ENCODE results near the gene MGAT4A.

Gene MGAT4A

DNA sequence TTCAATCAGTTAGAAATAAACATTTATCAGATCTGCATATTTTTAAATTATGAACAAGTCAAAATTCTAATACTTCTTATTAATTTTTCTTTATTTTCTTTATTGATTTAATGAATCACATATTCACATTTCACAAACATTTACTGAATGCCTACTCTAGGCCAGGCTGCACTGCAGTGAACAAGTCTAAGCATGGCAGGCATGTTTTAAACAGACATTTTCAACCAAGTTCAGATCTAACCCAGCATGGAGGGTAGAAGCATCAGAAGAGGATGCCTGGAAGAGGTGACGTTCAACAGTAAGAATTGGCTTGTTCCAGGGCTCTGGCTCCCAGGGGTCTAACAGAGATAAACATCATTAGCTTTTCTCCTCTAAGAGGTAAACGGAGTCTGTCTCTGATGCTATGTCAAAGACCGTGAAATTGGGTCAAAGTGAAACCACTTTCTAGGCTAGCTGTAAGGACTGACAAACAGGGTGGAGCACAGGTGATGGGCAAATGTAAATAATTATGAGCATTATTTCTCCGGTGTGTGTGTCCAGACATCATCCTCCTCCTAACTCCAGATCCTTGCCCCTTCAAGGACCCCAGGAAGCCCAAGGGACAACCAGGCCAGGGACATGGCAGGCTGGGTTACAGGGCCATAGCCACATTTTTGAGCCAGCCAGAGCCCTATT, 72.0 kb downstream of the MGAT4A start:
- no peak for DNase-seq (ENCODE audit: low spot score)

DNA sequence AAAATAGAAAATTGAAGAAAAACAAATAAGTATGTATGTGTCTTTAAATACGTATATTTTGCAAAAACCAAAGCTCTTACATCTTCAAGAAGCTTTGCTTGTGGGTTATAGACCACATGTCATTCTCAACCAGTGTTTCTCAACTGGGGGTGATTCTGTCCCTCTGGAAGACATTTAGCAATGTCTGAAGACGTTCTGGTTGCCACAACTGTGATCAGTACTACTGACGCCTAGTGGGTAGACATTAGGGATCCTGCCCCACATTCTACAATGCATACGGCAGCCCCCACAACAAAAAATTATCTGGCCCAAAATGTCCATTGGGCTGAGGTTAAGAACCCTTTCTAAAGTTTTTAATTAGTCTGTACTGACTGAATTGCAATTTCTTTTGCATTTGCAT, 74.1 kb downstream of the MGAT4A start:
- DNase-seq (ENCODE audit: low spot score) = no peak

DNA sequence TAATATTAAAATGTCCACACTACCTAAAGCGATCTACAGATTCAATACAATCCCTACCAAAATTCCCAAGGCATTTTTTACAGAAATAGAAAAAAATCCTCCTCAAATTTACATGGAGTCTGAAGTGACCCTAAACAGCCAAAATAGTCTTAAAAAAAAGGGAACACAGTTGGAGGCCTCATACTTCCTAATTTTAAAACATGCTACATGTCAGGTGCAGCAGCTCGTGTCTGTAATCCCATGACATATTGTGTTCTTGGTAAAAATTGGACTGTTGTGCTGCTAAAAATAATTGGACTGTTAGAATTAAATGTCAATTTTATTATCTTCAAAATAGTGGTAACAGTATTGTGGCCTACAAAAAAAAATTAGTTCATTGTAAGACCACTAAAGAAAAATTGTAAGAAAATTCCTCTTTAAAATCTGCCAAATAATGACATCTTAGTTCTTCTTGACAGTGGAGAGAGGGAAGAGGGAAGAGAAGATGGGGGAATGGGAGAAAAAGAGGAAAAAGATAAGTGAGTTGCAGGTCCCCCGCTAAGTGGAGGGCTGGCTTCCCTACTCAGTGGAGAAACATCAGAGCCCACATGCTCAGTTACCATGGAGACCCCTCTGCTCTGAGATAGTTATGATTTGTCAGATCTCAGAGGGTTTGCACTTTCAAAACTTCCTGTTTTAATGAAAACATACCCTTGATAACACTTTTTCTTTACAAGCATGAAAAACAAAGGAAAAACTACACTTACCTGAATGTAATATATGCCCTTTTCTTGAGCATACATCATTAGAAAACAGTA, 76.0 kb downstream of the MGAT4A start:
- DNase-seq (ENCODE audit: low spot score) = no peak

DNA sequence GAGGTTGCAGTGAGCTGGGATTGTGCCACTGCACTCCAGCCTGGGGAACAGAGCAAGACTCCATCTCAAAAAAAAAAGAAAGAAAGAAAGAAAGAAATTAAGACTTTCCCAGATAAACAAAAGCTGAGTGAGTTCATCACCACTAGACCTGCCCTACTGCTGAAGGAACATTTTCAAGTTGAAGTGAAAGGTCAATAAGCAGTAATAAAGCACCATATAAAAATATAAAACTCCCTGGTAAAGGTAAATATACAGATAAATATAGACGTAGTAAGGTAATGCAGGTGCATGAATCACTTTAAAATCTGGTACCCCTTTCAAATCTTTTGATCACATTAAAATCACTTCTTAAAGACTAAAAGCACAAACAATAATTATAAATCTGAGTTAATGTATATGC, 79.9 kb downstream of the MGAT4A start:
- no peak for DNase-seq (ENCODE audit: low spot score)

DNA sequence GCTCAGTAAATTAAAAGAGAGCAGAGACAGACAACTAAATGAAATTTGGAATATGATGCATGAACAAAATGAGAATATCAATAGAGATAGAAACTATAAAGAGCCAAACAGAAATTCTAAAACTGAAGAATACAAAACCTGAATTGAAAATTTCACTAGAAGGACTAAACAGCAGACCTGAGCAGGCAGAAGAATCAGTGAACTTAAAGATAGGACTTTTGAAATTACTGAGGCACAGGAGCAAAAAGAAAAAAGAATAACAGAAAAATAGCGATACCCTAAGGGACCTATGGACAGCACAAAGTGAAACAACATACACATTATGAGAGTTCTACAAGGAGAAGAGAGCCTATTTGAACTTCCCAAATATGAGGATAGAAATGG, 80.9 kb downstream of the MGAT4A start:
- DNase-seq (ENCODE audit: low spot score) = no peak

DNA sequence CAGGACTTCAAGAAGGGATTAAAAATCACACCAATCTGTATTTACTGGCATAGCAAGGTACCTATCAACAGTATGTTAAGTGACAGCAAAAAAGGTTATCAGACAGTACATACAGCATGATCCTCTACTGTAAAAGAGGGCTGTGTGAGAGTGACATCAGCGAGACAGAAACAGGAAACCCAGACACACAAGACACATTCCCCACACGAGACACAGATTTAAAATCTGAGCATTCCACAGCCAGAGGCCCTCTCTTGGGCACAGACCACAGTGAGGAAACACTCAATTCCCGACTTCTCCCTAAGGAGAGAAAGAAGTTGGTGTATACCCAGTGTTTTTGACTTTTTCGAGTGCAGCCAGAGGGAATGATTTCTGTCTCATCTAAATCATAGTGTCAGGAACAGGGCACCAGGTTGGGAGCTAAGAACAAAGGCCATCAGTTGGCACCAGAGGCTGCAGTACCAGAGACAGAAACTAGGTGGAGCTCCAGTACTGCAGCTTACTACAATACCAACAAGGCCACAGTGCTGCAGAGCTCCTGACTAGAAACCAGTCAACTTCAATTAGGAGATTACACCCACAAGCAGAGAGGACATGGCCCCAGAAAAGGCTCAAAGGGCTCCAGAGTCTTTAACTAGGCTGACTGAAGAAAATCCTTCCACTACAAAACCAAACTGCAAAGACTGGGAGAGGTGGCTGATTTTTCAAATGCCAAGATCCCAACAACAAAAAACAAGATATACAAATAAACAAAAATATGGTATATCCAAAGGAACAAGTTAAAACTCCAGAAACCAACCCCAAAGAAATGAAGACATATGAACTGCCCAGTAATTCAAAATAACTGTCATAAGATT, 81.6 kb downstream of the MGAT4A start:
- peak; percentile 66 for DNase-seq (ENCODE audit: low spot score)

DNA sequence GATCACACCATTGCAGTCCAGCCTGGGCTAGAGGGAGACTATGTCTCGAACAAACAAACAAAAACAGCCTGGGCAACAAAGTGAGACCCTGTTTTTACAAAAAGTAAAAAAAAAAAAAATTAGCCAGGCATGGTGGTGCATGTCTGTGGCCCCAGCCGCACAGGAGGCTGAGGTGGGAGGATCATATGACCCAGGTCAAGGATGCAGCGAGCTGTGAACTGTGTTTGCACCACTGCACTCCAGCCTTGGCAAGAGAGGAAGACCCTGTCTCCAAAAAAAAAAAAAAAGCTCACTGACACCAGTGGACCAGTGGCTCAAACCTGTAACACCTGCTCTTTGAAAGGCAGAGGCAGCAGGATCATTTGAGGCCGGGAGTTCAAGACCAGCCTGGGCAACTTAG, 82.5 kb downstream of the MGAT4A start:
- no peak for DNase-seq (ENCODE audit: low spot score)

DNA sequence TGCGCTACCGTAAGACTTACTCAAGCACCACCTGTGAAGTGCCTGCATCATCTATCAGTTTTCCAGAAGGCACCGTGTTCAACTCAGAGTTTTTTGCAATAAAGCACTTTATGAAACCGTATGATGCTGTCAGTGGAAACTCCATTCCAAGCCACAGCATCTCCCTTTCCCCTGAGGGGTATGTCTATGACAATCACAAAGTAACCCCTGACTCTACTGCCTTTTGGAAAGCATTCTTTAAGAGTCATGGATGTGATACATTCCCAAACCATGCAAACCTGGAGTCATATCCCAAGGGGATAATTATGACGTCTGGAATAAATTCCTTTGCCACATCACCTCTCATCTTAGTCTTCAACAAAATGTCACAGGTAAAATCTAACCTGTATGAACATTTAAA, 83.3 kb downstream of the MGAT4A start:
- DNase-seq (ENCODE audit: low spot score) = no peak

DNA sequence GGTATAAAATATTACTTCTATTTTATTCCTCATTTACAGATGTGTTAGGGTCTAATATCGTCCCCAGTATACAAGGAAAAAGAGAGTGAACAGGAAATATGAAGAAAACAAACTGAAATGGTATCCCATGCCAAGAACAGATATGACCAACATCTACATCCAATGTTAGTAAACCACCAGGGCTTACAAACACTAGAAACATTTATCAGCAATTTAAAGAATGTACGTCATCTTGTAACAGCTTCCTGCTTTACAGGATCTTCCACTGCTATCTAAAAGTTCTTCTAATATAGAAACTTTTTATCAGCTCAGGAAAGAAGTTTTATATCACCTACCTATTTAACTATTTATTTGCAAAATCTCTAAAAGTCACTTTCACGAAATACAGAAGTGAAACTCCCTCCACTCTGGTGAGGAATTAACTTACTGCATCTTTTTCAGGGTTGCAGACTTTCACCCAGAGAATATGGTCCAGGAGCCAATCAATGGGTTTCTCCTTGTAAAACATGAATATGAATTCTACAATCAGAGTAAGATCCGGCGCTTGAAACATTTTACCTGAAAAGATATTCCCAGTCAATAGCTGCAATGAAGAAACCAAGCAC, 87.3 kb downstream of the MGAT4A start:
- DNase-seq (ENCODE audit: low spot score) = no peak

DNA sequence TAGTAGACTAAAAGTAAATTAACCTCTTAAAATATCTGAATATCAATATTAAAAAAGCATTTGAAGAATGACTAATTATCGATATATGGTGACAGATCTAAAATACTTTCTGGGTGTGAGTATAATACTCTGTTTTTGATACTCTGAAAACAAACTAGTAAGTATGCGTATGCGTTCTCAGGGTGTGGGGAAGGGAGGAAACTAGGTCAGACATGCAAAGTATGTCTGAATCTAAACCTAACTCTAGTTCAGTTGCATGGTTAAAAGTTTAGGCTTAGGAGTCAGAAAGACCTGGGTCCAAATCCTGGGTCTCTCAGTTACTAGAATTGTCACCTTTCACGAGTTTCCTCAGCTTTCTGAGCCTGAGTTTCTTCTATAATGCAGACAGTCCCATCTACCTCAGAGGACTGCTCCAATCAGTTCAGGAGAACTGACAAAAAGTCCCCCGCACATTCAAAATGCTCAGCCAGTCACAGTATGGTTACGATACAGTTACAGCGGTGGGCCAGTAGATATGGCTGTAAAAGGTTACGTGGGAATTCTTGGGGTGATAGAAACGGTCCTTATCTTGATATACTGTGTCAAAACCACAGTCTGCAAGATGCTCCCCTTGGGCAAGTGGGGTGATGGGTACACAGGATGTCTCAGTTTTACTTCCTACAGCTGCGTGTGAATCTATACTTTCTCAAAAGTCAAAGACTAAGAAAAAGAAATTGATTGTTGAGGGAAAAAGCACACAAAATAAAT, 93.4 kb downstream of the MGAT4A start:
- no peak for DNase-seq (ENCODE audit: low spot score)

DNA sequence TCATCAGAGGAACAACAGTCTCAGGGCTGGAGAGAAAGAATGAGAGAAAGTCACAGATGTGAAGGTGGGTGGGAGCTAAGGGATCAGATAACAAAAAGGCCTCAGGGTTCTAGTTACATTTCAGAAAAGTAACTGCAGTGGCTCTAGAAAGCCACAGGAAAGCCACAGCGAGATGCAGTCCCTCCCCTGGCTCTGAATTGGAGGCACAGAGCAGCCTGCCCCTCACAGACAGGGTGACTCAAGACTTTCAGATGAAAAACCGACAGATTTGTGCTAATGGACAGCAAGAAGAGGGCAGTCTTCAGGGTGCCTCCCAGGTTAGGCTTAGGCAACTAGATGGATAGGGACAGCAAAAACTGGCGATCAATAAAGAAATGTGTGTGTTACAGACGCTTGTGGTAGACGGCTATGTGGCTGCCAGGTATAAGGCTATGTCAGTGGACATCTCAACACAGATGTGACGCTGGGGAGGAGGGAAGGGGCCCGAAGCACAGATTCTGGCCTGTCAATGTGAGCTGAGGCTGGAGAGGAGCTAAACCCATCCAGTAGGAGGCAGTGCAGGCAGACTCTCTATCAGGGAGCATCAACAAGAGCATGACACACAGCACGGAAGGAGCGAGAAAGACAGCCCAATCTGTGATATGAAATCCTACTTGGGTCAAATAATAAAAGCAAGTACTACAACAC, 96.4 kb downstream of the MGAT4A start:
- no peak for DNase-seq (ENCODE audit: low spot score)

DNA sequence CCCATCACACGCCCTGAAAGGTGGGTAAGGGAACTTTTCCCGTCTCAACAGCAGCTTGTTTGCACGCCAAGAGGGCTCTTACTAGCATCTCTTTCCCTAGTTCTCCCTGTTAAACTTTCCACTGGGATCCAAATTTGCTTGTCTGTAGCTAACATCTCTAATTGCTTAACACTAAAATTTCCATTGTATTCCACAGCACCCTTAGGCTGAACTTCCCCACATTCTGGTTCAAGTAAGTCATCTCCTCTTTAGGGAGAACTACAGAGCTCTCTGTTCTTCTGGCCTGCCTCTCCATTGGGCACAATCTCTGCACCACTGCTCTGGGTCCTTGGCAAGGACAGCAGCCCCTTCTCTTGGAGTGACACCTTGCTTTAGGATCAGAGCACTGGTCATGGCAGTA, 98.6 kb downstream of the MGAT4A start:
- DNase-seq (ENCODE audit: low spot score) = no peak

DNA sequence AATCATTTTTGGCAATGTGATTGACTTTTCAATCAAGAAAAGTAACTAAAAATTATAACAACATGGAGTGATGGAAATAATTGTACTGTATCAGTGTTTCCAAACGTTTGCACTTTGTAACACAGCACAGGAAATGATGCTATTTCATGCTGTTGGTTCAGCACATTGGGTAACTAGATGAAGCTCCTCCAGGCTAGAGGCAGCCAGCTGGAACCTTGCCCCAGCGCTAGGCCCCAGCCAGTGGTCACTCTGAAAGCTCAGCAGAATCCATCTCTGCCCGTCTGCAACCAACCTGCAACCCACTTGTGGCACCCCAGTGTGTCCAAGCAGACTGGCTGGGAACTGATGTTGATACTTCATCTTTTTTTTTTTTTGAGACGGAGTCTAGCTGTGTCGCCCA, 107.3 kb downstream of the MGAT4A start:
- no peak for DNase-seq (ENCODE audit: low spot score)

DNA sequence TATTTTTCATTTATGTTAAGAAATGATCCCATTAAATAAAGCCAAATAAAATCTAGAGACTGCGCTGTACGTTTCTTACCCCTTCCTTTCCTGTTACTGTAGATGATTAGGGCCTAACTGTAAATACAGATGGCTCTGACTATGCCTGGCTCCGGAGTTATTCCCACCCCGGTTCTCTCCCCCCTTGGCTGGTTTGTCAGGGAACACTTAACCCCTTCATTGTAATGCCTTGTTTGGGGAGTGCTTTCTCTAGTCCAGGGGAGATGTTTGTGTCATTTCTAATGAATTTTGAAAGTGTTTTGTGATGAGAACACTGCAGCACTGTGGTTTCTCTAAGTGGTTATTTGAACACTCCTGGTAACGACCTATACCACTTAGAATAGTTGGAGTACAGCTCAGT, 113.8 kb downstream of the MGAT4A start:
- DNase-seq (ENCODE audit: low spot score) = no peak

DNA sequence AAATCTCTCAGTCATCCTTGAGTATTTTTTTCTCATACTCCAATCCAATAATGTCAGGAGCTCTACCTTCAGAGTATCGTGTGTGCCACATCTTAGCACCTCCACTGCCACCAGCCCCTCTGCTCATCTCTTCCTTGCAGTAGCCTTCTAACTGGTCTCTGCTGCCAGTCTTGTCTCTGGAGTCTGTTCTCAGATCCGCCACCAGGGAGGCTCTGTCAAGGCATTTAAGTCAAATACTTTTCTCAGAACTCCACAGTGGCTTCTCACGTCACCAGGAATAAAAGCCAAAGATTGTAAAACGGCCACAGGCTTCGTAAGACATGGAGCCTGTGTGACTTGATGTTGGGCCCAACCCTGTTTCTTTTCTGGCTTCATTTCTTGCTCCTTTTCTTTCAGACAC, 115.5 kb downstream of the MGAT4A start:
- DNase-seq (ENCODE audit: low spot score) = no peak

DNA sequence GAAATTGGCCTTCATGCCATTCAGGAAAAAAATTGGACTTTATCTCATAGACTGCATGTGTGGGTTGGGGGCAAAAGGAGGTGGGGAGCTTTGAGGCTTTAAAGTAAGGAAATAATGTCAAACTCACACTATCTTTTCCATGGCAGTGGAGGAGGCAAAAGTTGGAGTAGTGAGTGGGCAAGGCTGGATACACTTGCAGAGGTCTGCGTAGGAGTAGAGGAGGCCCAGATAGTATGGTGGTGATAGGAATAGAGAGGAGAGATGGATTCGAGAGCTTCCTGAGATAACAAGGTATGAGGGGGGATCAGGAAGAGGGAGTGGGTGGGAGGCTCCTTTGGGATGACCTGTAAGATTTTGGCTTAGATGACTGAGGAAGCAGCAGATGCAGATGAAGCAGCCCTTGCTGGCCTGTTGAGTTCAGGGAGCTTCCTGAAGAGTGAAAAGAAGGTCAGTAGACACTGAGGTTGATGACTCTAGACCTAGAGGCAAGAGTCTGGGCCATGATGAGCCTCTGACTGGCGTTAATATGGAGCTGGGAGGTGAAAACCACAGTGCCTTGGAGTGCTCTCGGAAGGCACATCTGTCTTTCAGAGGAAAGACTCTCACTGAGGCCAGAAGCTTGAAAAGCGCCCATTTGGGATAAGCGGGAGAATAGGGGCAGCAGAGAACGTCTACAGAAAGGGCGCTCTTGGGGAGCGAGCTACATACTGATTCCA, 116.8 kb downstream of the MGAT4A start:
- no peak for DNase-seq (ENCODE audit: low spot score)

DNA sequence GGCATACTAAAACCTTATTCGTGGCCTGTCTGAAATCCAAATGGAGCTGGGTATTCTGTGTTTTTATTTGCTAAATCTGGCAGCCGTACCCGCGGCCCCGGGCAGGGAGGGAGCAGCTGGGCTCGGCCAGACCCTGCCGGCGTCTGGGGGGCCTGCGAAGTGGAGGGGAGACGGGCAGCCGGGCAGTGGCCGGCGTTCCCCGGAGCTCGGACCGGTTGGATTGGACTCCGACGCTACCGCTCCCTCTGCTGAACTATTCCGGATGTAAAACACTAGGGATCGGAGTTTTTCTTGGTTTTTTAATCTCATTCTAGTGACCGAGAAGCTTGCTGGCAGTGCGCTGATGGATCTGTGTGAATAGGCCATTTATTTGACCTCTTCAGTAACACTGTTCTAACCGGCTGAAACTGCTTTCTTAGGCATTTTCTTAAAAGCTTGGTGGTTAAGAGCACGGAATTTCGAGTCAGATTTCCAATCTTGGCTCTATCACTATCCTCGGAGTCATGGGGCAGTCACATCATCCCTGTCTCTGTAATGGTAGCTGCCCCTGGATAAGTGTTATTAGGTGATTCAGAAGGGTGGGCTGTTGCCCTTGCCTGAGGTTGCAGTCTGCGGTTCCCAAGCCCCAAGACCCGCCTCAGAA, 121.8 kb downstream of the MGAT4A start:
- peak; percentile 66 for DNase-seq (ENCODE audit: low spot score)

DNA sequence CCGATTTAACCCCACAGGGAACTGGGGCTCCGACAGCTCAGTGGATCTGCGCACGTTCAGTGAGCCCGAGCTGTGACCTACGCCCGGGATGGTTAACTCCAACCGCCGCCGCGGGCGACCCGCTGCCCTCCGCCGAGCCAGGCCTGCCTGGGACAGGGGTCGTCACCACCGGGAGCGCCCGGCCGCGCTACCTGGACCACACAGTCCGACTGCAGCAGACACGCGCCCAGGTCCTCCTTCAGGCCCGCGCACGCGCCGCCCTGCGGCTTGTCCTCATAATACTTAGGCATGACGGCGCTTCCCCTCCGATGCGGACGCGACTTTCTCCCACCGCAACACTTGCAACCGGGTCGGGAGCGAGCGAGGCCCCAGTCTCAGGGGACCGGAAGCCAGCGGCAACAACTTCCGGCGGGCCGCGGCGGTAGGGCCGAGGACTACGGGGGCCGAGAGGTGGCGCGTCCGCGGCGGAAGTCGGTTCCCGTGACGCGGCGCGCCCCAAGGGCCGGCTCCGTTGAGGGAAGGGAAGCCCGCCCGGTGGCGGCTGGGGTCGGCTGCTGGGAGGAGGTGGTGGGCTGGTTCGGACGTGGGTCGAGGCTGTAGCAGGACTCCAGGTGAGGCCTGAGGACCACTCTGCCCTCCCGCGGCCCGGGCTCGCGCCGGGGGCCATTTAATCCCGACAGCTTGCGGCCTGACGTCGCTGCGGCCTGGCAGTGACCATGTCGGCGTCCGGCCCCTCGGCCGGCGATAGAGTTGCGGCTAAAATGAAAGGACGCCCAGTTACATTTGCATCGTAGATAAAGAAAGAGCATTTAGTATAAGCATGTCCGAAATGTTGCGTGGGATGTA, 122.6 kb downstream of the MGAT4A start, which contains the start of the genes COA5 and UNC50:
COA5 (minus strand) TSS at position 397 of the 846 bp plus-strand sequence; CDS start at position 290, 107 bp downstream.
UNC50 (plus strand) TSS at position 474 of the 846 bp plus-strand sequence. CDS start 1,171 bp downstream, outside the sequence.
- DNase-seq (ENCODE audit: low spot score) = peak; percentile 97

DNA sequence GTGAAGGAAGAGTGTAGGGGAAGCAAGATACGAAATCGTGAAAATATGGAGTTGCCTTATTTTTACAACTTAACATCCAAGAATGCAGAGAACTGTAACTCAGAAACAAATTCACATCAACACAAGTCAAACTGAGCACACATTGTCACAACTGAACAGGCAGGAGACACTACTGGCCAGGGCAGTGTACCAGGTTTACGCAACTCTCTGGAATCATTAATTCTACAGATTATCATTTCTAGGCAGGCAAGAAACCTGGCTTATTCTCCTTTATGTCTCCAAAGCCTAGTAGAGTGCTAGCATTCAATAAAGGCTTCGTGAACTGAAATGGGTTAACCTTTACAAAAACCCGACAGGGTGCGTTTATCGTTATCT, 123.2 kb downstream of the MGAT4A start:
- DNase-seq (ENCODE audit: low spot score) = peak; percentile 23

All from AG08396 (cell line).